HepG2 (cell line): ENCODE data around the gene CHCHD6. TPM values are rescaled to one million over a fixed set of nuclear protein-coding genes. Genes with fewer than 3 reads are reported as not detected.

Experiments
- ISL2 ChIP-seq: sonication (generic); formaldehyde crosslinking; IDR thresholded peaks from 2 replicates; pipeline ENCODE4 v1.5.0; 2020; ENCODE audit warnings: missing genetic modification reagents
- JUN ChIP-seq: sonication (generic); formaldehyde crosslinking; IDR thresholded peaks from 2 replicates; pipeline ENCODE4 v1.4.0; 2020; ENCODE audit warnings: mild to moderate bottlenecking, missing genetic modification reagents
- JUND ChIP-seq: sonication (generic); formaldehyde crosslinking; IDR thresholded peaks from 2 replicates; pipeline ENCODE4 v1.8.0; 2022; ENCODE audit warnings: mild to moderate bottlenecking, missing genetic modification reagents
- KDM4B ChIP-seq: sonication (generic); formaldehyde crosslinking; IDR thresholded peaks from 2 replicates; pipeline ENCODE4 v1.4.0; 2020; ENCODE audit warnings: missing genetic modification reagents
- LCORL ChIP-seq, 2 experiments: fragments of 450-650 bp in 1 of 2; sonication (generic) in 1 of 2; formaldehyde crosslinking in 1 of 2; IDR thresholded peaks; 2 replicates each; pipeline versions ENCODE4 v1.5.0 to v1.6.1; 2017 to 2020; ENCODE audit warnings: antibody characterized with exemption in 1 of 2, missing genetic modification reagents in 1 of 2
- MED8 ChIP-seq: sonication (generic); formaldehyde crosslinking; IDR thresholded peaks from 2 replicates; pipeline ENCODE4 v1.8.1; 2023; ENCODE audit warnings: mild to moderate bottlenecking, missing genetic modification reagents; ENCODE audit not compliant: insufficient replicate concordance
- NFE2L1 ChIP-seq: sonication (generic); formaldehyde crosslinking; IDR thresholded peaks from 2 replicates; pipeline ENCODE4 v1.4.0; 2020; ENCODE audit warnings: missing genetic modification reagents, mild to moderate bottlenecking, borderline replicate concordance
- NFRKB ChIP-seq: fragments of 450-650 bp; IDR thresholded peaks from 2 replicates; pipeline ENCODE4 v1.6.1; 2017
- NR2C2 ChIP-seq: sonication (generic); formaldehyde crosslinking; IDR thresholded peaks from 2 replicates; pipeline ENCODE4 v1.4.0; 2020; ENCODE audit warnings: missing genetic modification reagents, mild to moderate bottlenecking, moderate library complexity, borderline replicate concordance
- SRSF4 ChIP-seq: fragments of 200-400 bp; formaldehyde crosslinking; IDR thresholded peaks from one replicate; pipeline ENCODE4 v1.6.1; 2018; ENCODE audit warnings: mild to moderate bottlenecking, low read depth, low read length, moderate library complexity; ENCODE audit not compliant: poor library complexity, severe bottlenecking
- ZBTB20 ChIP-seq: sonication (generic); formaldehyde crosslinking; IDR thresholded peaks from 2 replicates; pipeline ENCODE4 v1.8.1; 2023; ENCODE audit warnings: missing genetic modification reagents, low read depth, mild to moderate bottlenecking, borderline replicate concordance
- ZBTB8A ChIP-seq: sonication (generic); formaldehyde crosslinking; IDR thresholded peaks from 2 replicates; pipeline ENCODE4 v1.4.0; 2020; ENCODE audit warnings: mild to moderate bottlenecking, low read depth, missing genetic modification reagents, borderline replicate concordance
- ZFP36 ChIP-seq: fragments of 150-350 bp; IDR thresholded peaks from 2 replicates; pipeline ENCODE4 v1.6.1; 2018; ENCODE audit warnings: borderline replicate concordance, low read length, low read depth; ENCODE audit not compliant: partially characterized antibody
- ZFYVE20 ChIP-seq: sonication (generic); formaldehyde crosslinking; IDR thresholded peaks from 2 replicates; pipeline ENCODE4 v1.8.0; 2023; ENCODE audit warnings: low read depth, mild to moderate bottlenecking, moderate library complexity, missing genetic modification reagents, borderline replicate concordance
- ZNF234 ChIP-seq: sonication (generic); formaldehyde crosslinking; conservative IDR thresholded peaks from 2 replicates; pipeline ENCODE4 v1.5.1; 2020; ENCODE audit warnings: mild to moderate bottlenecking, missing genetic modification reagents
- ZNF24 ChIP-seq: fragments of 450-650 bp; IDR thresholded peaks from 2 replicates; pipeline ENCODE4 v1.6.1; 2017; ENCODE audit warnings: antibody characterized with exemption, mild to moderate bottlenecking
- ZNF282 ChIP-seq: fragments of 450-650 bp; IDR thresholded peaks from 2 replicates; pipeline ENCODE4 v1.6.1; 2018; ENCODE audit not compliant: partially characterized antibody
- ZNF510 ChIP-seq: sonication (generic); formaldehyde crosslinking; IDR thresholded peaks from 2 replicates; pipeline ENCODE4 v1.4.0; 2020; ENCODE audit warnings: low read depth, mild to moderate bottlenecking, missing genetic modification reagents
- ZNF747 ChIP-seq: sonication (generic); formaldehyde crosslinking; IDR thresholded peaks from 2 replicates; pipeline ENCODE4 v1.8.1; 2023; ENCODE audit warnings: missing genetic modification reagents, mild to moderate bottlenecking, borderline replicate concordance
- ZNF788 ChIP-seq: sonication (generic); formaldehyde crosslinking; IDR thresholded peaks from 2 replicates; pipeline ENCODE4 v1.5.0; 2020; ENCODE audit warnings: mild to moderate bottlenecking, missing genetic modification reagents, borderline replicate concordance
- ZNF841 ChIP-seq: sonication (generic); formaldehyde crosslinking; IDR thresholded peaks from 2 replicates; pipeline ENCODE4 v1.8.1; 2023; ENCODE audit warnings: missing genetic modification reagents, borderline replicate concordance
- polyA plus RNA-seq, 8 experiments: library from polyadenylated mRNA; depleted of rRNA in 3 of 8; stranded (reverse) in 7 of 8; unstranded in 1 of 8; fragments of >200 nt; fragmentation: Illumina TruSeq in 4 of 8; extraction: Trizol in 4 of 8; gene quantifications; 2 replicates each; pipeline versions ENCODE4 v1.2.1 to v1.2.3, GENCODE V29; 2011 to 2016; ENCODE audit warnings: low read depth in 4 of 8, missing spikeins in 1 of 8, mixed read lengths in 1 of 8; ENCODE audit not compliant: insufficient read depth in 1 of 8
- total RNA-seq, 5 experiments: library from RNA; depleted of rRNA; stranded (reverse); fragments of >200 nt; fragmentation: Illumina TruSeq; extraction: Trizol; gene quantifications; 2 replicates each; pipeline ENCODE4 v1.2.3, GENCODE V29; 2016; ENCODE audit warnings: low read depth in 1 of 5
- TF ChIP-seq, protein P1 (sequence below): sonication (generic); formaldehyde crosslinking; IDR thresholded peaks from 2 replicates; pipeline ENCODE4 v1.8.1; 2023; ENCODE audit warnings: missing genetic modification reagents, mild to moderate bottlenecking, borderline replicate concordance
- TF ChIP-seq, protein P2 (sequence below): sonication (generic); formaldehyde crosslinking; IDR thresholded peaks from 2 replicates; pipeline ENCODE4 v1.5.1; 2020; ENCODE audit warnings: mild to moderate bottlenecking, missing genetic modification reagents, moderate library complexity
- TF ChIP-seq, protein P3 (sequence below): sonication (generic); formaldehyde crosslinking; IDR thresholded peaks from 2 replicates; pipeline ENCODE4 v1.8.0; 2022; ENCODE audit warnings: mild to moderate bottlenecking, missing genetic modification reagents, borderline replicate concordance
- TF ChIP-seq, protein P4 (sequence below): sonication (generic); formaldehyde crosslinking; IDR thresholded peaks from 2 replicates; pipeline ENCODE4 v1.9.0; 2021; ENCODE audit warnings: missing genetic modification reagents, borderline replicate concordance

The CHCHD6 gene
- total and polyA plus RNA-seq, 2 of the 13 experiments (the other 11 are each of a cell fraction or from before 2014, with no cell fraction given): 20.3 to 20.8 TPM

DNA sequence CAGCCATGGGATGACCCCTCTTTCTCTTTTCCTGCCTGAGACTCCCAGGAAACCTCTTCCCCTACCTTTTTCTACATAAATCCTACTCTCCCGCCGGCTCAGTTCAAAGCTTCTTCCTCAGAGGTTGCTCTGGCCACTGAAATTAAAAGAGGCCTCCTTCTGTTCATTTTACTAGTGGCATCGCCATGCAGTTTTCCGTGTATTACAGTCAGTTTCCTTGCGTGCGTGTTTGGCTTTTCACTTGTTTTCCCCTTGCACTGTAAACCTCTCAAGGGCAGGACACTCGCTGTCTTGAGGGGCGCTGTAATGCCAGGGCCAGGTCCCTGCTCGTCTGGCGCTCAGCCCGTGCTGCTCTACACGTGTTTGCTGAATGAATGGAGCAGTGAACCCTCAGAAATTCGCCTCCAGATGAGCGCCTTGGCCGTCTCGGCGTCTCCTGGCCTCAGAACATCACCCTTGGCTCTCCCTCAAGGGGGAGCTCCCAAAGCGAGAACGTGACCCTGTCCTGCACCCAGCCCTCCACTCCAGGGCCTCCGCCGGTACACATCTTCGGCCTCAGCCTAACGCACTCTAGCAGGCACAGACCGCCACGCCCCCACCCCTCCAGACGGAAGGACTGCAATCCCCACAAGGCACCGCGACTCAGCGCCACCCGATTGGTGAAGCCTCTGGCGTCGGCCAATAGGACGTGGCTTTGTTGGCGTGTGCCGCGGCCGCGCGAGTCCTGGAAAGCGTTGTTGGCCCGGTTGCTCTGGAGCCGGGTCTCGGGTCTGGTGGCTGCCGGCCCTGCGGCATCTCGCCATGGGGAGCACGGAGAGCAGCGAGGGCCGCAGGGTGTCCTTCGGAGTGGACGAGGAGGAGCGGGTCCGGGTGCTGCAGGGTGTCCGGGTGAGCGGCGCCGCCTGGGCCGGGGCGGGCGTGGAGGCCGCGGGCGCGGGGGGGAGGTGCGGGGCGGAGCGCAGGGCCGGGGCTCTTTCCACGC, at the start of gene CHCHD6 (continued):
- TF ChIP-seq ZNF788 (no peak; the same call in 1 of the 2 replicates), ZNF282 (no peak), SRSF4 (no peak), ISL2 (no peak), ZNF24 (no peak), ZBTB20 (CRISPR knock-in tag) (no peak), JUND (CRISPR knock-in tag) (peak; percentile 51; the same call in 1 of the 2 replicates), NR2C2 (CRISPR knock-in tag) (peak; percentile 72; the same call in 1 of the 2 replicates), ZNF510 (CRISPR knock-in tag) (no peak), LCORL (IDR thresholded peaks at IDR 0.05) (no peak), LCORL (CRISPR knock-in tag; IDR thresholded peaks at IDR 0.05) (peak; percentile 66; the same call in 1 of the 2 replicates), KDM4B (no peak), ZNF747 (CRISPR knock-in tag) (peak; percentile 17; the same call in 1 of the 2 replicates), MED8 (CRISPR knock-in tag) (no peak), NFE2L1 (no peak), NFRKB (no peak), ZBTB8A (CRISPR knock-in tag) (no peak), ZFP36 (no peak), ZNF841 (CRISPR knock-in tag) (no peak), JUN (CRISPR knock-in tag) (no peak), ZFYVE20 (CRISPR knock-in tag) (0 out of 2 replicates have a peak, but pooled peaks have one; percentile 33), ZNF234 (CRISPR knock-in tag) (no peak)
- TF ChIP-seq, protein P1, sequence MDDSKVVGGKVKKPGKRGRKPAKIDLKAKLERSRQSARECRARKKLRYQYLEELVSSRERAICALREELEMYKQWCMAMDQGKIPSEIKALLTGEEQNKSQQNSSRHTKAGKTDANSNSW (CRISPR knock-in tag): no peak
- TF ChIP-seq, protein P2, sequence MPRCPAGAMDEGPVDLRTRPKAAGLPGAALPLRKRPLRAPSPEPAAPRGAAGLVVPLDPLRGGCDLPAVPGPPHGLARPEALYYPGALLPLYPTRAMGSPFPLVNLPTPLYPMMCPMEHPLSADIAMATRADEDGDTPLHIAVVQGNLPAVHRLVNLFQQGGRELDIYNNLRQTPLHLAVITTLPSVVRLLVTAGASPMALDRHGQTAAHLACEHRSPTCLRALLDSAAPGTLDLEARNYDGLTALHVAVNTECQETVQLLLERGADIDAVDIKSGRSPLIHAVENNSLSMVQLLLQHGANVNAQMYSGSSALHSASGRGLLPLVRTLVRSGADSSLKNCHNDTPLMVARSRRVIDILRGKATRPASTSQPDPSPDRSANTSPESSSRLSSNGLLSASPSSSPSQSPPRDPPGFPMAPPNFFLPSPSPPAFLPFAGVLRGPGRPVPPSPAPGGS: peak; percentile 75
- TF ChIP-seq, protein P3, sequence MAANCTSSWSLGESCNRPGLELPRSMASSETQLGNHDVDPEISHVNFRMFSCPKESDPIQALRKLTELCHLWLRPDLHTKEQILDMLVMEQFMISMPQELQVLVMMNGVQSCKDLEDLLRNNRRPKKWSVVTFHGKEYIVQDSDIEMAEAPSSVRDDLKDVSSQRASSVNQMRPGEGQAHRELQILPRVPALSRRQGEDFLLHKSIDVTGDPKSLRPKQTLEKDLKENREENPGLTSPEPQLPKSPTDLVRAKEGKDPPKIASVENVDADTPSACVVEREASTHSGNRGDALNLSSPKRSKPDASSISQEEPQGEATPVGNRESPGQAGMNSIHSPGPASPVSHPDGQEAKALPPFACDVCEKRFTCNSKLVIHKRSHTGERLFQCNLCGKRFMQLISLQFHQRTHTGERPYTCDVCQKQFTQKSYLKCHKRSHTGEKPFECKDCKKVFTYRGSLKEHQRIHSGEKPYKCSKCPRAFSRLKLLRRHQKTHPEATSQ: no peak
- TF ChIP-seq, protein P4, sequence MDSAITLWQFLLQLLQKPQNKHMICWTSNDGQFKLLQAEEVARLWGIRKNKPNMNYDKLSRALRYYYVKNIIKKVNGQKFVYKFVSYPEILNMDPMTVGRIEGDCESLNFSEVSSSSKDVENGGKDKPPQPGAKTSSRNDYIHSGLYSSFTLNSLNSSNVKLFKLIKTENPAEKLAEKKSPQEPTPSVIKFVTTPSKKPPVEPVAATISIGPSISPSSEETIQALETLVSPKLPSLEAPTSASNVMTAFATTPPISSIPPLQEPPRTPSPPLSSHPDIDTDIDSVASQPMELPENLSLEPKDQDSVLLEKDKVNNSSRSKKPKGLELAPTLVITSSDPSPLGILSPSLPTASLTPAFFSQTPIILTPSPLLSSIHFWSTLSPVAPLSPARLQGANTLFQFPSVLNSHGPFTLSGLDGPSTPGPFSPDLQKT: no peak
